Measurements from ENCODE around the gene LGR4. TPM values are rescaled to one million over a fixed set of nuclear protein-coding genes. Genes with fewer than 3 reads are reported as not detected.

LGR4 gene
- total RNA-seq, 1 donor from 2014 or later: 154 TPM

GRCh38 chr11:27420217-27420616 lies 52.4 kb downstream of the LGR4 start:
- H3K36me3 Mint-ChIP-seq (ENCODE audit: insufficient read depth): peaks cover 9% of the 10 kb centered on the region
- TF ChIP-seq CTCF (IDR thresholded peaks at IDR 0.05; ENCODE audit: unreplicated experiment): no peak
- peaks cover 65% of the 10 kb centered on the region for H3K4me1 Mint-ChIP-seq (ENCODE audit: low read depth)
- H3K27me3 Mint-ChIP-seq: no peaks in the 10 kb centered on the region
- DNase-seq (ENCODE audit: low spot score, unreplicated experiment): no peak
- H3K9me3 Mint-ChIP-seq (ENCODE audit: low read depth): no peaks in the 10 kb centered on the region
- H3K27ac Mint-ChIP-seq: peak overlapping the region; percentile 49
- no peak overlapping the region for H3K4me3 Mint-ChIP-seq (ENCODE audit: low read depth)

GRCh38 chr11:27418356-27418755 lies 54.2 kb downstream of the LGR4 start:
- H3K4me3 Mint-ChIP-seq (ENCODE audit: low read depth): no peak overlapping the region
- H3K36me3 Mint-ChIP-seq (ENCODE audit: insufficient read depth): peaks cover 9% of the 10 kb centered on the region
- no peak overlapping the region for H3K27ac Mint-ChIP-seq
- TF ChIP-seq CTCF (IDR thresholded peaks at IDR 0.05; ENCODE audit: unreplicated experiment): no peak
- no peaks in the 10 kb centered on the region for H3K27me3 Mint-ChIP-seq
- H3K9me3 Mint-ChIP-seq (ENCODE audit: low read depth): no peaks in the 10 kb centered on the region
- no peak for DNase-seq (ENCODE audit: low spot score, unreplicated experiment)
- peaks cover 66% of the 10 kb centered on the region for H3K4me1 Mint-ChIP-seq (ENCODE audit: low read depth)

- TF ChIP-seq CTCF (IDR thresholded peaks at IDR 0.05; ENCODE audit: unreplicated experiment): no peak
- Mint-ChIP-seq H3K27me3 (no peaks in the 10 kb centered on the region), H3K36me3 (ENCODE audit: insufficient read depth) (peaks cover 9% of the 10 kb centered on the region), H3K27ac (peak overlapping the region; percentile 62), H3K4me1 (ENCODE audit: low read depth) (peaks cover 55% of the 10 kb centered on the region), H3K9me3 (ENCODE audit: low read depth) (no peaks in the 10 kb centered on the region), H3K4me3 (ENCODE audit: low read depth) (no peak overlapping the region)
- no peak for DNase-seq (ENCODE audit: low spot score, unreplicated experiment)
Observed at GRCh38 chr11:27416568-27417176, 55.9 kb downstream of the LGR4 start.

GRCh38 chr11:27414644-27415043 lies 57.9 kb downstream of the LGR4 start:
- Mint-ChIP-seq H3K9me3 (ENCODE audit: low read depth) (no peaks in the 10 kb centered on the region), H3K27me3 (no peaks in the 10 kb centered on the region), H3K4me3 (ENCODE audit: low read depth) (no peak overlapping the region), H3K27ac (no peak overlapping the region), H3K36me3 (ENCODE audit: insufficient read depth) (peaks cover 4% of the 10 kb centered on the region), H3K4me1 (ENCODE audit: low read depth) (peaks cover 43% of the 10 kb centered on the region)
- DNase-seq (ENCODE audit: low spot score, unreplicated experiment): no peak
- no peak for TF ChIP-seq CTCF (IDR thresholded peaks at IDR 0.05; ENCODE audit: unreplicated experiment)

GRCh38 chr11:27413218-27413617 lies 59.4 kb downstream of the LGR4 start:
- Mint-ChIP-seq H3K27me3 (no peaks in the 10 kb centered on the region), H3K9me3 (ENCODE audit: low read depth) (no peaks in the 10 kb centered on the region), H3K36me3 (ENCODE audit: insufficient read depth) (peaks cover 9% of the 10 kb centered on the region), H3K27ac (peak overlapping the region; percentile 60), H3K4me3 (ENCODE audit: low read depth) (no peak overlapping the region), H3K4me1 (ENCODE audit: low read depth) (peaks cover 48% of the 10 kb centered on the region)
- TF ChIP-seq CTCF (IDR thresholded peaks at IDR 0.05; ENCODE audit: unreplicated experiment): no peak
- no peak for DNase-seq (ENCODE audit: low spot score, unreplicated experiment)
